ENCODE measurements around the gene APOL1.
"Not testable (repeated sequence)": the region's sequence is repeated elsewhere in the genome, so short reads cannot be mapped to it uniquely, and the experiment has no call there.

GRCh38 chr22:36271951-36272350 lies 19.0 kb downstream of the APOL1 start:
- TF ChIP-seq, protein P1, sequence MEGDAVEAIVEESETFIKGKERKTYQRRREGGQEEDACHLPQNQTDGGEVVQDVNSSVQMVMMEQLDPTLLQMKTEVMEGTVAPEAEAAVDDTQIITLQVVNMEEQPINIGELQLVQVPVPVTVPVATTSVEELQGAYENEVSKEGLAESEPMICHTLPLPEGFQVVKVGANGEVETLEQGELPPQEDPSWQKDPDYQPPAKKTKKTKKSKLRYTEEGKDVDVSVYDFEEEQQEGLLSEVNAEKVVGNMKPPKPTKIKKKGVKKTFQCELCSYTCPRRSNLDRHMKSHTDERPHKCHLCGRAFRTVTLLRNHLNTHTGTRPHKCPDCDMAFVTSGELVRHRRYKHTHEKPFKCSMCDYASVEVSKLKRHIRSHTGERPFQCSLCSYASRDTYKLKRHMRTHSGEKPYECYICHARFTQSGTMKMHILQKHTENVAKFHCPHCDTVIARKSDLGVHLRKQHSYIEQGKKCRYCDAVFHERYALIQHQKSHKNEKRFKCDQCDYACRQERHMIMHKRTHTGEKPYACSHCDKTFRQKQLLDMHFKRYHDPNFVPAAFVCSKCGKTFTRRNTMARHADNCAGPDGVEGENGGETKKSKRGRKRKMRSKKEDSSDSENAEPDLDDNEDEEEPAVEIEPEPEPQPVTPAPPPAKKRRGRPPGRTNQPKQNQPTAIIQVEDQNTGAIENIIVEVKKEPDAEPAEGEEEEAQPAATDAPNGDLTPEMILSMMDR (IDR thresholded peaks at IDR 0.05), result not testable (repeated sequence)
- TF ChIP-seq POLR2A (IDR thresholded peaks at IDR 0.05), result not testable (repeated sequence)
